GM23248 (cell line): ENCODE data around the gene CKAP4. TPM values are rescaled to one million over a fixed set of nuclear protein-coding genes. Genes with fewer than 3 reads are reported as not detected.

Source experiments
- DNase-seq: peaks from one replicate; pipeline ENCODE4 v3.0.0-alpha.2; 2015
- H2AFZ ChIP-seq: fragments of 200-600 bp; sonication (generic); 2 replicates; pipeline ENCODE4 v1.6.1; 2016; ENCODE audit warnings: antibody characterized with exemption
- H3F3A ChIP-seq: fragments of 200-600 bp; sonication (generic); 2 replicates; pipeline ENCODE4 v1.6.1; 2016; ENCODE audit warnings: mild to moderate bottlenecking, antibody characterized with exemption, mixed run types; ENCODE audit not compliant: insufficient read depth
- H3K27ac ChIP-seq: fragments of 200-600 bp; sonication (generic); 2 replicates; pipeline ENCODE4 v1.5.1; 2016; ENCODE audit warnings: mild to moderate bottlenecking
- H3K27me3 ChIP-seq: fragments of 200-600 bp; sonication (generic); replicated peaks from 2 replicates; pipeline ENCODE4 v1.6.1; 2016; ENCODE audit warnings: mild to moderate bottlenecking; ENCODE audit not compliant: insufficient read depth
- H3K36me3 ChIP-seq: fragments of 200-600 bp; sonication (generic); 2 replicates; pipeline ENCODE4 v1.6.1; 2016; ENCODE audit warnings: low read depth, mild to moderate bottlenecking
- H3K4me1 ChIP-seq: fragments of 200-600 bp; sonication (generic); 2 replicates; pipeline ENCODE4 v1.6.1; 2016; ENCODE audit warnings: mild to moderate bottlenecking; ENCODE audit not compliant: insufficient read depth
- H3K4me2 ChIP-seq: fragments of 200-600 bp; sonication (generic); one replicate; pipeline ENCODE4 v1.6.1; 2016; ENCODE audit warnings: mild to moderate bottlenecking; ENCODE audit not compliant: unreplicated experiment
- H3K4me3 ChIP-seq: fragments of 200-600 bp; sonication (generic); 2 replicates; pipeline ENCODE4 v1.5.1; 2016; ENCODE audit warnings: mild to moderate bottlenecking
- H3K79me2 ChIP-seq: fragments of 200-600 bp; sonication (generic); 2 replicates; pipeline ENCODE4 v1.6.1; 2016; ENCODE audit warnings: mild to moderate bottlenecking; ENCODE audit not compliant: insufficient read depth
- H3K9ac ChIP-seq: fragments of 200-600 bp; sonication (generic); 2 replicates; pipeline ENCODE4 v1.6.1; 2016; ENCODE audit warnings: mild to moderate bottlenecking
- H3K9me2 ChIP-seq: fragments of 200-600 bp; sonication (generic); 2 replicates; pipeline ENCODE4 v1.6.1; 2016; ENCODE audit warnings: mixed run types, mild to moderate bottlenecking, moderate library complexity; ENCODE audit not compliant: insufficient read depth
- H3K9me3 ChIP-seq: fragments of 200-600 bp; sonication (generic); one replicate; pipeline ENCODE4 v1.6.1; 2017; ENCODE audit warnings: low read depth
- H4K20me1 ChIP-seq: fragments of 200-600 bp; sonication (generic); 2 replicates; pipeline ENCODE4 v1.6.0; 2016; ENCODE audit not compliant: insufficient read depth
- EZH2 ChIP-seq: fragments of 200-600 bp; sonication (generic); IDR thresholded peaks from 2 replicates; pipeline ENCODE4 v1.6.1; 2018; ENCODE audit warnings: antibody characterized with exemption, mild to moderate bottlenecking; ENCODE audit not compliant: insufficient read depth, poor library complexity, severe bottlenecking
- EZH2phosphoT487 ChIP-seq: fragments of 200-600 bp; sonication (generic); IDR thresholded peaks from 2 replicates; pipeline ENCODE4 v1.6.1; 2018; ENCODE audit warnings: antibody characterized with exemption, moderate library complexity, mild to moderate bottlenecking, low read depth; ENCODE audit not compliant: insufficient read depth
- WGBS, 2 experiments: methylation state at CpG; one replicate each; pipeline ENCODE4 v1.1.6; 2015 to 2017; ENCODE audit warnings: low lambda C conversion rate in 2 of 2, low coverage in 1 of 2; ENCODE audit errors: missing lambda C conversion rate in 2 of 2; 5-methylcytosine and 5-hydroxymethylcytosine counted together
- in situ Hi-C: fragments of 300-500 bp; cut with MboI; formaldehyde crosslinking; loops from 2 replicates; pipeline ENCODE4 v1.15.0; 2020
- polyA plus RNA-seq: library from polyadenylated mRNA; unstranded; fragments of >200 nt; fragmentation: Nextera tagmentation; extraction: Ambion mirVana; gene quantifications from 2 replicates; pipeline ENCODE4 v1.2.1, GENCODE V29; 2016
- total RNA-seq: library from RNA; depleted of rRNA; stranded (reverse); fragments of >200 nt; shearing (Covaris generic); gene quantifications from 2 replicates; pipeline ENCODE4 v1.2.3, GENCODE V29; 2014; rRNA removed

Gene CKAP4
- total RNA-seq = 210 and 219 TPM in 2 replicates
- polyA plus RNA-seq = 318 and 335 TPM in 2 replicates

DNA sequence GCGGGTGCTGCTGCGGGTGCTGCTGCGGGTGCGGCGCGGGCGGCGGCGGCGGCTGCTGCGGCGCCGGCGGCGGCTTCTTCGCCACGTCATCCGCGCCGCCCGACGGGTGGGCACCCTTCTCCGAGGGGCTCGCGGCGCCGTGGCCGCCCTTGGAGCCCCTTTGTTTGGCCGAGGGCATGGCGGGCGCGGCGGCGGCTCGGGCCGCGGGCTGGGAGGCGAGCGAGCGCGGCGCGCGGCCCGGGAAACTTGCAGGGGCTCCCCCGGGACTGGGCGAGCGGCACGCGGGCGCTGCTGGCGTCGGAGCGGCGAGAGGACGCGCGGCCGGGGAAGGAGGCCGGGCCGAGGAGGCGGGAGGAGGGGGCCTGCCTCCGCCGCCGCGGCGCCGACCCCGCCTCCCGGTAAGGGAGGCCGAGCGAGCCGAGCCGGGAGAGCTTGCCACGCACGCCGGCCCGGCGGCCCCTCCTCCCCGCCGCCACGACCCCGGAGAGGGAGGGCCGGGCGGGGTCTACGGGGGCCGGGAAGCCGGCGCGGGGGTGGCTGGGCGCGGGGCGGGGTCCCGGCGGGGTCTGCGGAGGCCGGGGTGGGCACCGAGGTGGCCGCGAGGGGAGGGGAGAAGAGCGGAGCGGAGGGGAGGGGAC, at the start of gene CKAP4:
TSS of gene CKAP4 (minus strand) at position 347 of the 638 bp plus-strand sequence. CDS start at position 178, 169 bp downstream.
- Histone ChIP-seq H3K4me3 (peak within 1 kb of the TSS; percentile 80), H4K20me1 (peaks cover 7% of the 10 kb centered on the region; the same call in 1 of the 2 replicates)
- in situ Hi-C loops = no loop called here

GRCh38 chr12:106297075-106297474, 49.3 kb upstream of the CKAP4 start:
- Histone ChIP-seq H3K4me1 (peaks cover 34% of the 10 kb centered on the region), H3K9me2 (no peaks in the 10 kb centered on the region), H3F3A (peaks cover 24% of the 10 kb centered on the region), H2AFZ (no peak overlapping the region), H3K9me3 (no peaks in the 10 kb centered on the region), H3K4me2 (no peak overlapping the region), H3K27me3 (no peaks in the 10 kb centered on the region), H3K9ac (no peak overlapping the region), H3K36me3 (no peaks in the 10 kb centered on the region), H3K4me3 (no peak overlapping the region), H4K20me1 (no peaks in the 10 kb centered on the region), H3K27ac (peak overlapping the region; percentile 84), H3K79me2 (no peaks in the 10 kb centered on the region)
- WGBS, 2 experiments = 94 to 97% methylated on average over 3 of the region's 3 CpGs
- in situ Hi-C loops = no loop called here
- no peak for TF ChIP-seq EZH2phosphoT487
- TF ChIP-seq EZH2 = no peak
- DNase-seq = no peak

More for the DNA sequence above, at the start of gene CKAP4:
- no peak for TF ChIP-seq EZH2
- TF ChIP-seq EZH2phosphoT487 = no peak
- no peaks in the 10 kb centered on the region for H3K9me2 ChIP-seq
- H3K9ac ChIP-seq = peak within 1 kb of the TSS; percentile 95
- H3F3A ChIP-seq = peaks cover 46% of the 10 kb centered on the region
- H3K4me1 ChIP-seq = peaks cover 44% of the 10 kb centered on the region
- H3K27ac ChIP-seq = peak within 1 kb of the TSS; percentile 96
- peak within 1 kb of the TSS; percentile 64 for H2AFZ ChIP-seq
- WGBS, 2 experiments = 1 to 2% methylated on average over 30 to 33 of the region's 102 CpGs
- H3K79me2 ChIP-seq = peaks cover 39% of the 10 kb centered on the region
- peak; percentile 93 for DNase-seq
- no peaks in the 10 kb centered on the region for H3K9me3 ChIP-seq
- H3K4me2 ChIP-seq = peak within 1 kb of the TSS; percentile 90
- peaks cover 17% of the 10 kb centered on the region; the same call in 1 of the 2 replicates for H3K36me3 ChIP-seq
- no peaks in the 10 kb centered on the region for H3K27me3 ChIP-seq

DNA sequence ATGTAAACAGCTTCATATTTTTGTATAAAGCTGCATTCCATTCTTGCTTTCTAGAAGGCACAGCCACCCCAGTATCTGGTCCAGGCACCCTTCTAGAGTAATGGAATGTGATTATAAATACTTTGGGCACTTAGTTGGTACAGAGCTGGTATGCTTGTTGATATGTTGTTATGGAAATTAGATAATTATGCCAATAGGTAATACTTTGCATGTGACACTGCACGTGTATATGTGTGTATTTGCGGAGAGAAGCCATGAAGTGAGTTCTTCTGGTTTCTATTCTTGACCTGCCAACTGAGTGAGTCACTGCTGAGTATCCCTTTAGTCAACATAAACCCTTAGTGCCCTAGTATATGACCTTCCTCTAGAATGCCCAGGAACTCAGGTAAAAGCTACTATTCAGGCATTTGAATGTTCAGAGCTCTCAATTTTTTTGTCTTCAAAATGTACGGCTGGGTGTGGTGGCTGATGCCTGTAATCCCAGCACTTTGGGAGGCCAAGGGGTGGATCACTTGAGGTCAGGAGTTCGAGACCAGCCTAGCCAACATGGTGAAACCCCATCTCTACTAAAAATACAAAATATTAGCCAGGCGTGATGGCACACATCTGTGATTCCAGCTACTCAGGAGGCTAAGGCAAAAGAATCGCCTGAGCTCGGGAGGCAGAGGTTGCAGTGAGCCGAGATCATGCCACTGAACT, 48.5 kb upstream of the CKAP4 start:
- H4K20me1 ChIP-seq = no peaks in the 10 kb centered on the region
- peaks cover 18% of the 10 kb centered on the region for H3F3A ChIP-seq
- H3K36me3 ChIP-seq = no peaks in the 10 kb centered on the region
- H3K9me2 ChIP-seq = no peaks in the 10 kb centered on the region
- H3K4me1 ChIP-seq = peaks cover 28% of the 10 kb centered on the region
- no peak overlapping the region for H3K4me3 ChIP-seq
- TF ChIP-seq EZH2 (no peak), EZH2phosphoT487 (no peak)
- 70 to 72% methylated on average over 8 of the region's 8 CpGs for WGBS, 2 experiments
- no peaks in the 10 kb centered on the region for H3K79me2 ChIP-seq
- peak overlapping the region; percentile 51 for H3K4me2 ChIP-seq
- H3K27ac ChIP-seq = peak overlapping the region; percentile 84
- no peak overlapping the region for H2AFZ ChIP-seq
- peak overlapping the region; percentile 50 for H3K9ac ChIP-seq
- DNase-seq = peak; percentile 92
- in situ Hi-C loops = no loop called here
- no peaks in the 10 kb centered on the region for H3K9me3 ChIP-seq
- no peaks in the 10 kb centered on the region for H3K27me3 ChIP-seq

DNA sequence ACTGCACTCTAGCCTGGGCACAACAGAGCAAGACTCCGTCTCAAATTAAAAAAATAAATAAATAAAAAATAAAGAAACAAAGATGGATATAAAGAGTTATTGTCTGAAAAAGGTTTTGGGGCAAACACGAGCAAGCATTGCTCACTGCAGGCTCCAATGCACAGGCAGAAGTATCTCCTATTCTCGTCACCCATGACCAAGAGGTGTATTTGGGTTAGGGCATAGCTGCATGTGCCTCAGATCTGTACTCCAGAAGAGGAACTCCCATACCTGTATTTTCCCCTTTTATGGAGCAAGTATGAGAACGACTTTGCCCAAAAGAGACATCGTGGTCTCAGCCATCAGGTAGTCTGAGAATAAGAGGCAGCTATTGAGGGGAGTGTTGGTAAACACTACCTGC, 44.5 kb upstream of the CKAP4 start:
- TF ChIP-seq EZH2phosphoT487 (no peak), EZH2 (no peak)
- no peak for DNase-seq
- 93% methylated on average over 5 of the region's 5 CpGs for WGBS, 2 experiments
- no peak overlapping the region for H3K9ac ChIP-seq
- H3F3A ChIP-seq = peaks cover 16% of the 10 kb centered on the region; the same call in 1 of the 2 replicates
- H3K27ac ChIP-seq = no peak overlapping the region
- H2AFZ ChIP-seq = no peak overlapping the region
- peaks cover 30% of the 10 kb centered on the region for H3K4me1 ChIP-seq
- no peak overlapping the region for H3K4me3 ChIP-seq
- H3K36me3 ChIP-seq = no peaks in the 10 kb centered on the region
- in situ Hi-C loops = no loop called here
- H3K27me3 ChIP-seq = no peaks in the 10 kb centered on the region
- H3K9me3 ChIP-seq = no peaks in the 10 kb centered on the region
- H3K4me2 ChIP-seq = no peak overlapping the region
- H3K9me2 ChIP-seq = no peaks in the 10 kb centered on the region
- H3K79me2 ChIP-seq = no peaks in the 10 kb centered on the region
- no peaks in the 10 kb centered on the region for H4K20me1 ChIP-seq
